Ovary (tissue), 3 donors: ENCODE results near the gene MIOX.

ENCODE experiments used
- CTCF ChIP-seq, 3 donors: fragments of 450-650 bp in 2 of 3; fragments of 200-600 bp in 1 of 3; IDR thresholded peaks; one replicate each; pipeline versions ENCODE4 v1.5.1 to v1.8.0; 2016 to 2022; ENCODE audit warnings: antibody characterized with exemption in 3 of 3, mild to moderate bottlenecking in 1 of 3
- EP300 ChIP-seq: sonication (generic); formaldehyde crosslinking; IDR thresholded peaks from one replicate; pipeline ENCODE4 v1.6.1; 2017; ENCODE audit warnings: antibody characterized with exemption
- POLR2A ChIP-seq: fragments of 450-650 bp; IDR thresholded peaks from one replicate; pipeline ENCODE4 v1.6.1; 2017; ENCODE audit warnings: antibody characterized with exemption, mild to moderate bottlenecking, moderate library complexity
- donor health status: DM: no; HTN: no; CAD: no.

- TF ChIP-seq POLR2A (no peak), CTCF (IDR thresholded peaks at IDR 0.05) (no peak), EP300 (no peak)
Measured at GRCh38 chr22:50463188-50463900, 23.3 kb upstream of the MIOX start.
